GM19328 (cell line): ENCODE data around the gene RPA4.
"Not testable (repeated sequence)": the region's sequence is repeated elsewhere in the genome, so short reads cannot be mapped to it uniquely, and the experiment has no call there.

ENCODE experiments used
- ATAC-seq: cut with Tn5 transposase; IDR thresholded peaks from one replicate; pipeline ENCODE4 v1.9.1; 2021; ENCODE audit warnings: mild to moderate bottlenecking, moderate library complexity; ENCODE audit not compliant: unreplicated experiment

RPA4 gene, protein sequence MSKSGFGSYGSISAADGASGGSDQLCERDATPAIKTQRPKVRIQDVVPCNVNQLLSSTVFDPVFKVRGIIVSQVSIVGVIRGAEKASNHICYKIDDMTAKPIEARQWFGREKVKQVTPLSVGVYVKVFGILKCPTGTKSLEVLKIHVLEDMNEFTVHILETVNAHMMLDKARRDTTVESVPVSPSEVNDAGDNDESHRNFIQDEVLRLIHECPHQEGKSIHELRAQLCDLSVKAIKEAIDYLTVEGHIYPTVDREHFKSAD

DNA sequence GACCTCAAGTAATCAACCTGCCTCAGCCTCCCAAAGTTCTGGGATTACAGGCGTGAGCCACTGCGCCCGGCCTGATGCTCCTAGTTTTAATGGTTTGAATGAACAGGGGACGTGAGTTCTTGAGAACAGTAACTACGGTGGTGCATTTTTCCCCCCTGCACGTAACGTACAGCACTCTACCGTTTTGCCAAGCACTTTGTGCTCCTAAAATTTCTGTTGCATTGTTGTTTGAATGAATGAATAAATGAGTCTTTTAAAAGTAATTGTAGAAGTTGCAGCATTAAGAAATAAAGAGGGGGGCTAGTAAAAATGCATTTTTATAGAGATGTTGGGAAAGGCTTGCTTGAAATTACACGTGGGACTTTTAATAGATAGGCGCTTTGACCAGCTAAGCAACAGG lies at the start of gene RPA4:
Gene RPA4, plus strand, starts transcription at position 301 of the 400 bp plus-strand sequence. CDS start 403 bp downstream, outside the sequence.
- ATAC-seq: no peak

DNA sequence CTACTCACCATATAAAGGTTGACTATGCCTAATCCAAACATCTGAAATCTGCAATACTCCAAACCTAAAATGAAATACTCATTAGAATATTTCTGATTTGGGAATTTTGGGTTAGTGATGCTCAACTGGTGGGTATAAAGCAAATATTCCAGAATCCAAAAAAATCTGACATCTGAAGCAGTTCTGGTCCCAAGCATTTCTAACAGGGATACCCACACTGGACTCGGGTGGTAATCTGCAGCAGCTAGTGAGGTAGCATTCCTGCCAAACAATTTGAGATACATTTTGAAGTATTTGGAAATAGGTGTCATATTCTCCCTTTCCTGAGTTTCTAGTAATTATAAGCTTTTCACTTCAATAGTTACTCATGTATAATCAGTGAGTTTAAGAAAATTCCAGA lies 49.6 kb upstream of the RPA4 start:
- no peak for ATAC-seq

DNA sequence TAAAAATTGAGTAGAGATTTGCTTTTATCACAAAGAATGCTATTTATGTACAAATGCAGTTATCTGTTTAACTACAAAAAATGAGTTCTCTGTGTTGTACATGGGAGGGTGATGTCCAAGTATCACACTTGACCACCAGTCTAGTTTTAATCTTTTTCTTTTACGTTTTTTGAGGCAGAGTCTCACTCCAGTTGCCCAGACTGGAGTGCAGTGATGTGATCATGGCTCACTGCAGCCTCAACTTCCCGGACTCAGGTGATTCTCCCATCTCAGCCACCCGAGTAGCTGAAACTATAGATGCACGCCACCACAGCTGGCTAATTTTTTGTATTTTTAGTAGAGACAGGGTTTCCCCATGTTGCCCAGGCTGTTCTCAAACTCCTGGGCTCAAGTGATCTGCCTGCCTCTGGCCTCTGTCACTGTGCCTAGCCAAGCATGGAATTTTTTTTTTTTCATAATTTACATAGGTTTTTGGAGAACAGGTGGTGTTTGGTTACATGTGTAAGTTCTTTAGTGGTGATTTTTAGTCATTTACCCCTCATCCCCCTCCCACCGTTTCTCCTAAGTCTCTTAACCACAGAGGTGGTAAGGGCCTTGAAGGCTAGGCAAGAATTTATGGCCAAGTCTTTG lies 47.9 kb upstream of the RPA4 start:
- peak; percentile 78 for ATAC-seq

DNA sequence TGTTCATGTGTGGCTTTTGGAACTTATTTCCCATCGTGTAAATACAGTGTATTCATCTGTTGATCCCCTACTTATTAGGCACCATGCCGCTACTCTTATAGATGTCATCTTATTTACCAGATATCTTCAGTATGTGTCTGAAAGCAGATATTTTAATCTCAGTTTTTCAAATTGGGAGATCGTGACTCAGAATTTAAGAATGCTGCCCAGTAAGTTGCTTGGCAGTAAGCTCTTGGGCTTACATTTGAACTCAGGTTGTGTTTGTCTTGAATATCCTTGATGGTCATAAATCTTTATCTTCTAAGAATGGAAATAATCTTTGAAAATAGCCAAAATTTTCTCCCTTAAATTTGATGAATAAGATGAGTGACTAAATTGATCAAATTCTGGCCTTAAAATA lies 45.9 kb upstream of the RPA4 start:
- no peak for ATAC-seq

DNA sequence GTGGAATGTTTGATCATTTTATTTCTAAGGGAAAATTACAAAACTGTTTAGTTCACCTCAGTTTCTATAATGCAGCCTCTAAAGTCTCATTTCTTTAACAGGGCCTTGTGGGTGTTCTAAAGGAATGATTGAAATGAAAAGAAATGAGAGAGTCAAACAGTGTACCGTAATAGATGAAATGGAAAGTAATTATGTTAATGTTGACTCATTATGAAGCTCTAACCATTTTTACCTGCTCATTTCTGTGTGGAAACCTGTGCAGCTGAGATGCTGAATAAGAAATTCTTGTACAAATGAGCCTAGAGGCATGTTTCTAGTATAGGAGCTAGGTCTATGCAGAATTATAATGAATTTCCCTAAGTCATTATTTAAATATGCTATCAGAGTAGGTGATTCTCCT lies 45.2 kb upstream of the RPA4 start:
- no peak for ATAC-seq

DNA sequence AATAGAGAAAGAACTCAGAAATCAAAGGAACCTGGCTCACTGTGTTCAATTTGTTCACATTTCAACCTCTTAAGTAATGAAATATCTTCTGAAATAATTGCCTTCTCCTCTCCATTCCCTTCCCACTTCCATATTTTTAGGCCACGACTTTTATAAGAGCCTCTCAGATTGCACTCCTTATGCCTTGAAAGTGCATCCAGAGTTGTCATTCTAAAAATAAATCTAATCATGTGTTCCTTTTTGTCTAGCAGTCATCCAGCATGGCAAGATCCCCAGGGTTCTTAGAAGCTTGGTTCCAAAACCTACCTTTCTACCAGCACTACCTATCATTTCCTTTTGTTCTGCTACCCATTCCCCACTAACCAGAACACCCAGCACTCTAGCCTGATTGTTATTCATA lies 42.4 kb upstream of the RPA4 start:
- ATAC-seq: no peak

DNA sequence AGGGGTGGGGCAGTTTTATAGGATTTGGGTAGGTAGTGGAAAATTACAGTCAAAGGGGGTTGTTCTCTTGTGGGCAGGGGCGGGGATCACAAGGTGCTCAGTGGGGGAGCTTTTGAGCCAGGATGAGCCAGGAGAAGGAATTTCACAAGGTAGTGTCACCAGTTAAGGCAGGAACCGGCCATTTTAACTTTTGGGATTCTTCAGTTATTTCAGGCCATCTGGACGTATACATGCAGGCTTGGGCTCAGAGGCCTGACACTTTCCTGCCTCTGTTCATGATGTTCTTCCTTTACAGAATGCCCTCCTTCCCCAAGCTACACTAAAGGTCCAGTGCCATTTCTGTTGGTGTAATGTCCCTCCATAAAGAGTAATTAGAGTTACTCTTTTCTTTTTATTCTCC lies 41.8 kb upstream of the RPA4 start:
- ATAC-seq: not testable (repeated sequence)

DNA sequence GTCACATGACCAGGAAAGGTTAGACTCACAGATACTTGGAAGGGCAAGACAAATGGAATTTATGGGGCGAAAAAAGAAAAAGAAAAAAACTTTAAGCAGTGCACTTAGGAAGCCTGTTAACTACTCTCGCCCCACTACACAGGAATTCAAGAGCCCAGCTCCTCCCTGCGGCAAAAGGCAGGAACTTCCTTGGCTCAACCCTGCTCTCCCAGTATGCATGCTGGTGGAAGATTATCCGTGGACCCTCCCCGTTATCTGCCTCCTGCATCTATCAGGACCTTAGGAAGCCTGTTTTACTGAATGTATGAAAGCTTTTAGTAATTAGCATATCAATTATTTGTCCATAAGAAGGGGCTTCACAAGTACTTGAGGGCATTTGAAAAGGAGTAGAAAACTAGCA lies 40.1 kb upstream of the RPA4 start:
- no peak for ATAC-seq

DNA sequence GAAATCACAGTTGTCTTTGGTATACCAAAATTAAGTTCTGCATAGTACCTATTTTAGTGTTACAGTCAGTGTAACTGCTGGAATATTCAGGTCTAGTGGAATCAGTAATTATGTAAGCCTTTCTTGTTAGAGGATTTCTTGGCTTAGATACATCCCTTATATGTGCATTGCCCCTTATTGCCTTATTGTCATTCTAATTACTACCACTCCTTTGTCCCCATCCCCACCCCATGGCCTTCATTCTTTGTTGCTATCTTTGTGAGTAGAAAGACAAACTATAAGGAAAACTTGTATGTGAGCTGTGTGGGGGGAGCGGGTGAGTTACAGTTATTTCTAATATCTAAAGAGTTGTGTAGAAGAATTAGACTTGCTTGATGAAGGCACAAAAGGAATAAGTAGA lies 36.9 kb upstream of the RPA4 start:
- no peak for ATAC-seq

DNA sequence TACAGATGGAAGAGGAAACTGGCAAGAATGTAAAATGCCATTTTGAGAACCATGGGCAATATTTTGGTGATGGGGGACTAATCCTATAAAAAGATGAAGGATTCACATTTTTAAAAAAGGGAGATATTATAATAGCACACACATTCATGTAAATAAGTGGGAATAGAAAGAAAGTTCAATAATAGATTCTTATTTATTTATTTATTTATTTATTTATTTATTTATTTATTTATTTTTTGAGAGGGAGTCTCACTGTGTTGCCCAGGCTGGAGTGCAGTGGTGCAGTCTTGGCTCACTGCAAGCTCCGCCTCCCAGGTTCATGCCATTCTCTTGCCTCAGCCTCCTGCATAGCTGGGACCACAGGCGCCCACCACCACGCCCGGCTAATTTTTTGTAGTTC lies 24.3 kb upstream of the RPA4 start:
- ATAC-seq: not testable (repeated sequence)

DNA sequence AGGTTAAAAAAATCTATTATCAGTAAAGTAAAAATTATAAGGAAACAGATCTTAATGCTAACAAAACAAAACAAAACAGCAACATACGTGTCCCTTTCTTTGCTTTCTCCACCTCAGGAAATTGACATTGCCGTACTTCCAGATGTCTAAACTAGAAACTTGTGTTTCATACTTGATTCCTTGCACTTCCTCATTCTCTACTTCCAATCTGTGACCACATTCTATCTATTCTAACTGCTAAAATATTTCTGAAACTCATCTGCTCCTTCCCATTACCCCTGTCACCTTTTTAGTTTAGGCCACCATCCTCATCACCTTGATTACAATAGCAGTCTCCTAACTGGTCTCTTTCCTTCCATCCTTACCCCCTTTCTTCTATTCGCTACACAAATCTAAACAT lies 22.5 kb upstream of the RPA4 start:
- no peak for ATAC-seq

DNA sequence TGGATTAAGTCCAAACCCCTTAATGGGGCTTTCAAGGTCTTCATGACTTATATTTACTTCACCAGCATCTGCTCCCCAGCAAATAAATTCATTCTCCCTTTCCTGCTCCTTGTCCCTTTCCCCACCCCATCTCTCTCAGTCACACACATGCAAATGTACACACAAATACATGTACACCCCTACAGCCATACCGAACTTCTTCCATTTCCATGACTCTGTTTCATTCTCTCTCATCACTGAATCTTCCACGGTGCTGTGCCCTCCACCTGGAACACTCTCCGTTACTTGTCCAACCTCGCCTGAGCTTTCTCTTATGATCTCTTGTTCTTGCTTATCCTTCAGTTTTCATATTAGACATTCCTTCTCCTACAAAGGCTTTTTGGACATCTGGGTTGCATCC lies 22.0 kb upstream of the RPA4 start:
- ATAC-seq: no peak

DNA sequence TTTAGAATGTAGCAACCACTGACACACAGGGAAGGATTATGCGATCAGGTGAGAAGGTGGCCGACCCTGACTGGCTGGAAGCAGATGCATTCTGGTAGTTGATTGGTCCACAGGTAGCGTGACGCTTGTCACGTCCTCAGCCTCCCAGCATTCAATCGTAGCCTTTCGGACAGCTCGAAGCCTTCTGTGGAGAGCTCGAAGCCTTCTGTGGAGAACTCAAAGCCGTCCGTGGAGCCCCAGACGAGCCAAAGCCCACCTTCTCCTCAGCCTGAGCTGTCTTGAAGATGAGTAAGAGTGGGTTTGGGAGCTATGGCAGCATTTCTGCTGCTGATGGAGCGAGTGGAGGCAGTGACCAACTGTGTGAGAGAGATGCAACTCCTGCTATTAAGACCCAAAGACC lies 319 bp downstream of the RPA4 start:
- no peak for ATAC-seq

DNA sequence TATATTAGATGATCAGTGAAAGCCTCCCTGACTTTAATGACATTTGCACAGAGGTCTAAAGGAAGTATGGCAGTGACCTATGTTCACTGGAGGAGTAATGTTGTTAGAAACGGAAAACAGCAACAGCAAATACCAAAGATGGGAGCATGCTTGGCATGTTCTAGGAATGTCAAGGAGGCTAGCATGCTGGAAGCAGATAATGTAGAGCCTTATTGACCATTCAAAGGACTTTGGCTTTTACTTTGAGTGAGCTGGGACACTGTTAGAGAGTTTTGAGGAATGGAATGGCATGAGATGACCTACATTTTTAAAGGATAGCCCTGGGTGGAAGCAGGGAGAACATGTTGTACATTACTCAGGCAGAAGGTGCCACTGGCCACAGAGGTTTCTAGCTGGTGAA lies 6.0 kb downstream of the RPA4 start:
- no peak for ATAC-seq

DNA sequence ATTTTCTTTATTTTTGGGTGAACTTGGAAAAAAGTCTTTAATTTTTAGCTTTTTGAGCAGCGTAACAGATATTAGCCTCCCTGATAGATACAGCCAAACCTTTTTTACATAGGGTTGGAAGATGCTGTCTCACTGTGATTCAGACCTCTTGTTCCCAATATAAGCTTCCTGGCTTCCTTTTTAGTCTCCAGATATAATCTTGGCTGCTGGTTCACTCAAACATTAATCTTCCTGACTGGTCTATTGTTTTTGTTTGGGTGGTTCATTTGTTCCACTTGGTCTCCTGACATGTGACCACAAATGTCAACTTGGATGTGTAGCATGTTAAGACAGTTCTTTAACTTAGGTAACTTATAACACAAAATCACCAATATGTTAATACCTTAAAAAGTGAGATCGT lies 23.0 kb downstream of the RPA4 start:
- ATAC-seq: no peak

DNA sequence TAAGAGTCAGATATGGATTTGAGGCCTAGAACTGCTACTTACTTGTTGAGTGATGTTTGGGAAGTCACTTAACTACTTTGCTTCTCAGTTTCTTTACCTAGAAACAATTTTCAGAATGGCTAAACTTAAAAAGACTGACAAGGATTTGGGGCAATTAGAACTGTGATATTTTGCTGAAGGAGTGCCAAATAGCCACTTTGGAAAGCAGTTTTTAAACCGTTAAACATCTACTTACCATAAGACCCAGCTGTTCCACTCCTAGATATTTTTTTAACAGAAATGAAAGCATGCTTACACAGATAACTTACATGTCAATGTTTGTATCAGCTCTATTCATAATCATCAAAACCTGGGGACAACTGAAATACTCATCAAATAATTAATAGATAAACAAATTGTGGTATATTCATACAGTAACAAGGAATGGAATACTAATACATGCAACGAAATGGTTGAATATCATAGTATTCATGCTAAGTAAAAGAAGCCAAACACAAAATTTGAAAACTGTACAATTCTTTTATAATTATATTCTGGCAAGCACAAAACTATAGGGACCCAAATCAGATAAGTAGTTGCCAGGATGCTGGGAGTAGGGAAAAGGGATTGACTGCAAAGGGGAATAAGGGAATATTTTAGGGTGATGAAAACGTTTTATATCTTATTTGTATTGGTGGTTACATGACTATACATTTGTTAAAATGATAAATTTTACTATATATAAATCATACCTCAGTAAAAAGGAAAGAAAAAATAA lies 24.0 kb downstream of the RPA4 start:
- ATAC-seq: no peak

DNA sequence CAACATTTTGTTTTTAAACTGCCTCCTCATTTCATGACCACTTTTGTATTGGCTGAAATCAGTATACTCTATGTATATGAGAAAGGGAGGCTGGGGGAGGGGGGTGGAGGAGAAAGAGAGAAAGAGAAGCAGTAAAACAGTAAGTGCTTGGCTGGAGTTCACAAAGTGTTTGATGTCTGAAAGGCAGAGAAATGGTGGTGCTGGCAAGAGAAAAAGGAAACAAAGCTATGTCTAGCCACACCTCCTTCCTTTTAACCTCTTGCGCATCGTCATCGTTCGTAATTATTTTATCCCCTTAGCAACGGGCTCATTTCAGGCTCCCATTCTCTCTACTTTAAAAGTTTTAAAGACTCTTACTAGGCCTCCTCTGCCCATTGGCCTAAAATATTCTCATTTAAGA lies 25.6 kb downstream of the RPA4 start:
- no peak for ATAC-seq

DNA sequence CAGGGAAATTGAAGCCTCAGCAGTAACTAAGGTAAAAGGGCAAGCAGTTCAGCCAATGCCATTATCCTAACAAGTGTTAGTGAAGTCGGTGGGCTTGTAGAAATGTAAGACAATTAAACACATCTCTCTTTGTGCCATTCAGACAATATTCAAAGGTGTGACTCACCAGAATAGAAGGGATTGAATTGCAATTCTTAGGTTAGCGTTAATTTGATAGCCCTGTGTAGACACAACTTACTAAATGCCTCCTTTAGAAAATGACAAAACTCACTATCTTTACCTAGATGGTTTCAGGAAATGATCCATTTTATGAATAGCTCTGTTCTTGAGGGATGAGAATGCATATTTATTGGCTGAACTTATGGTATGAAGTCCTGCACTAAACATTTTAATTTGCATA lies 35.2 kb downstream of the RPA4 start:
- ATAC-seq: no peak

DNA sequence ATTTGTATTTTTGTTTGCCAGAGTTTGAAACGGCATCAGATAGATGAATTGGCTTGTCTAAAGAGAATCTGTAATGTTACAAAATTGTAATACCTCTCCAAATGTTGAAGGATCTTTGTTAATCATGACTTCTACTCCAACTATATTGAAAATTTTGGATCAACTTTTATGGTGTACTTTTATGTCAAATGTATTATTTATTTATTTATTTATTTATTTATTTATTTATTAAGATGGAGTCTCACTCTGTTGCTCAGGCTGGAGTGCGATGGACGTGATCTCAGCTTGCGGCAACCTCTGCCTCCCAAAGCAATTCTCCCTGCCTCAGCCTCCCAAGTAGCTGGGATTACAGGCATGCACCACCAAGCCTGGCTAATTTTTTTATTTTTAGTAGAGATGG lies 36.0 kb downstream of the RPA4 start:
- ATAC-seq: no peak

DNA sequence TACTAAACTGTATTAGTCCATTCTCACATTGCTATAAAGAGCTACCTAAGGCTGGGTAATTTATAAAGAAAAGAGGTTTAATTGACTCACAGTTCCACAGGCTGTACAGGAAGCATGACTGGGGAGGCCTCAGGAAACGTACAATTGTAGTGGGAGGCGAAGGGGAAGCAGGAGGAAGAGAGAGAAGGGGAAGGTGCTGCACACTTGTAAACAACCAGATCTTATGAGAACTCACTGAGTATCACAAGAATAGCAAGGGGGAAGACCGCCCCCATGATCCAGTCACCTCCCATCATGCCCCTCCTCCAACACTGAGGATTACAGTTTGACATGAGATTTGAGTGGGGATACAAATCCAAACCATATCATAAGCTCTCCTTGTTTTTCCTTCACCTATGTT lies 40.9 kb downstream of the RPA4 start:
- no peak for ATAC-seq

DNA sequence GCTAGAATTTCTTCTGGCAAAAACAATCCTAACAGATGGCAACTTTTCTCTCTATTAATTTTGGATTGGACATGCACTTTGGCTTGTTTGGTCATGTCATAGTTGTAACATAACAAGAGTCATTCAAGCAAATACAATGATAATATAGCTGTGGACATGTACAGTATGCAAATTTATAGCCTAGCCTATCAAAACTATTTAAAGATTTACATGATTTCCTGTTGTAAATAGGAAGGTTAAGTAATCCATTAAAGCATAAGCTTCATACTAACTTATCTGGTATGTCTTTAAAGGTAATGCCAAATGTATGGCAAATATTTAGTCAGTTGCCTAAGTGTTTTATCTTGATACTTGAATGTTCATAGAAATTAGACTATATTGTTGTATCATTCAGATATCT lies 45.3 kb downstream of the RPA4 start:
- no peak for ATAC-seq
